ENCODE data around the gene PRAC1.

DNA sequence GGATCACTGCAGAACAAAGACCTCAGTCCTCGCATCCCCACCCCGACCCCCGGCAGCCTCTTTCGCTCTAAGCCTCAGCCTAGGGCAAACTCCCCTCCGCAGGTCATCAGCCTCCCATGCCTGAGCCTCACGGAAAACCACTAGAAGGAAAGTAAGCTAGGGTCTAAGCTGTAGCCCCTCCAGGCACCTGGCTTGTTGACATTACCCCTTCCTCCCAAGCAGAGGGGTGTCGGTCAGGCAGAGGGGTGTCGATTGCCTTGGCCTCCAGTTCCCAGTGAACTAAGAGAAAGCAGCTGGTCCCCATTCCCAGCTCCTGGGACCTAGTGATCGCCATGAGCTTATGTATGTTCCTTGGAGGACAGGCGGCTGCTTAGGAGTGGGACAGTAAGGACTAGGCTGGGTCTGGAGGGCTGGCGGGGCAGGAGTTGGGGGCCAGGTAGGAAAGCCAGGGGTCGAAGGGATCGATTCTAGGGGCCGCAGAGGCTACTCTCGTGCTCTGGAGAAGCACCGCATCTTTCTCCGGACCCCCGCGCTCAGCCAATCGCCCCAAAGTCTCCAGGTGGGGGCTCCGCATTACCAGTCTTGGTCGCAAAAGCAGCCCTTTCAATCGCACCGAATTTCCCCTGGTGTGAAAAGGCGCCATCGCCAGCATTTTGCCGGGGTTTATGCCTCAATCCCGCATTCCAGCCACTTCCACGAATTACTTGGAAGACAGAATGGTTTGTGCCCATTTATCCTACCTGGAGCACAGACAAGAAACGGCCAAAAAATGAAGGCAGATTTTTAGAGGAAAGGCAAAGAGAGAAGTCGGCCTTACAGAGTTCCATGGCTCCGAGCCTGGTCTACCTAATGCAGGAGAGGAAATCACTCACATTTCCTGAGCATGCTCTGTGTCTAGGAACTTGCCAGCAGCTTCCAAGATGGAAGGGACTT, 27.6 kb upstream of the PRAC1 start:
- TF ChIP-seq FOXM1 (IDR thresholded peaks at IDR 0.05; ENCODE audit: borderline replicate concordance, low read depth) (no peak), RAD21 (IDR thresholded peaks at IDR 0.05; ENCODE audit: low read depth) (no peak), EP300 (IDR thresholded peaks at IDR 0.05; ENCODE audit: borderline replicate concordance) (no peak), YY1 (IDR thresholded peaks at IDR 0.05; ENCODE audit: low read depth) (no peak), TCF12 (IDR thresholded peaks at IDR 0.05; ENCODE audit: low read depth) (no peak), TAF1 (IDR thresholded peaks at IDR 0.05; ENCODE audit: low read depth) (no peak), CEBPB (IDR thresholded peaks at IDR 0.05) (no peak), NFIC (IDR thresholded peaks at IDR 0.05) (no peak)
- TF ChIP-seq, protein P1, sequence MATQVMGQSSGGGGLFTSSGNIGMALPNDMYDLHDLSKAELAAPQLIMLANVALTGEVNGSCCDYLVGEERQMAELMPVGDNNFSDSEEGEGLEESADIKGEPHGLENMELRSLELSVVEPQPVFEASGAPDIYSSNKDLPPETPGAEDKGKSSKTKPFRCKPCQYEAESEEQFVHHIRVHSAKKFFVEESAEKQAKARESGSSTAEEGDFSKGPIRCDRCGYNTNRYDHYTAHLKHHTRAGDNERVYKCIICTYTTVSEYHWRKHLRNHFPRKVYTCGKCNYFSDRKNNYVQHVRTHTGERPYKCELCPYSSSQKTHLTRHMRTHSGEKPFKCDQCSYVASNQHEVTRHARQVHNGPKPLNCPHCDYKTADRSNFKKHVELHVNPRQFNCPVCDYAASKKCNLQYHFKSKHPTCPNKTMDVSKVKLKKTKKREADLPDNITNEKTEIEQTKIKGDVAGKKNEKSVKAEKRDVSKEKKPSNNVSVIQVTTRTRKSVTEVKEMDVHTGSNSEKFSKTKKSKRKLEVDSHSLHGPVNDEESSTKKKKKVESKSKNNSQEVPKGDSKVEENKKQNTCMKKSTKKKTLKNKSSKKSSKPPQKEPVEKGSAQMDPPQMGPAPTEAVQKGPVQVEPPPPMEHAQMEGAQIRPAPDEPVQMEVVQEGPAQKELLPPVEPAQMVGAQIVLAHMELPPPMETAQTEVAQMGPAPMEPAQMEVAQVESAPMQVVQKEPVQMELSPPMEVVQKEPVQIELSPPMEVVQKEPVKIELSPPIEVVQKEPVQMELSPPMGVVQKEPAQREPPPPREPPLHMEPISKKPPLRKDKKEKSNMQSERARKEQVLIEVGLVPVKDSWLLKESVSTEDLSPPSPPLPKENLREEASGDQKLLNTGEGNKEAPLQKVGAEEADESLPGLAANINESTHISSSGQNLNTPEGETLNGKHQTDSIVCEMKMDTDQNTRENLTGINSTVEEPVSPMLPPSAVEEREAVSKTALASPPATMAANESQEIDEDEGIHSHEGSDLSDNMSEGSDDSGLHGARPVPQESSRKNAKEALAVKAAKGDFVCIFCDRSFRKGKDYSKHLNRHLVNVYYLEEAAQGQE (IDR thresholded peaks at IDR 0.05; ENCODE audit: low read depth) = no peak
- TF ChIP-seq, protein P2, sequence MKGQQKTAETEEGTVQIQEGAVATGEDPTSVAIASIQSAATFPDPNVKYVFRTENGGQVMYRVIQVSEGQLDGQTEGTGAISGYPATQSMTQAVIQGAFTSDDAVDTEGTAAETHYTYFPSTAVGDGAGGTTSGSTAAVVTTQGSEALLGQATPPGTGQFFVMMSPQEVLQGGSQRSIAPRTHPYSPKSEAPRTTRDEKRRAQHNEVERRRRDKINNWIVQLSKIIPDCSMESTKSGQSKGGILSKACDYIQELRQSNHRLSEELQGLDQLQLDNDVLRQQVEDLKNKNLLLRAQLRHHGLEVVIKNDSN (IDR thresholded peaks at IDR 0.05) = no peak
- TF ChIP-seq, protein P3, sequence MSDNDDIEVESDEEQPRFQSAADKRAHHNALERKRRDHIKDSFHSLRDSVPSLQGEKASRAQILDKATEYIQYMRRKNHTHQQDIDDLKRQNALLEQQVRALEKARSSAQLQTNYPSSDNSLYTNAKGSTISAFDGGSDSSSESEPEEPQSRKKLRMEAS (IDR thresholded peaks at IDR 0.05) = no peak
